ENCODE results near the gene GRID1.

The GRID1 gene

DNA sequence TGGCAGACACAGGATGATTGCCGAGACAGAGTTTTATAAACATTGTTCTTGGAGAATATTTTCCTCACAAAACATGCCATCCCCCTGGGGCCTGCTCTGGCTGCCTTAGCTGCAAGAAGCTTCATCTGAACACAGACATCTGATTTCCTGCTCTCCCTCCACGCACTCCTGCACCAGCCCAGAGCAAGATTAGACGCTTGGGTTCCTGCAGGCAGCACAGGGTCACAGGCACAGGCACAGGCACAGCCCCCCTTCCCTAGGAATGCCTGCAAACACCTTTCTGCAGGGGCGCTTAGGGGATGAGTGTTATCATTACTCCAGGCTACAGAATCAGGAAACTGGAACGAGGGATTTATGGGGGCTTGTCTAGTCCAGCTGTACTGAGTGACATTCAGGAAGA, 450.3 kb downstream of the GRID1 start:
- DNase-seq = no peak

DNA sequence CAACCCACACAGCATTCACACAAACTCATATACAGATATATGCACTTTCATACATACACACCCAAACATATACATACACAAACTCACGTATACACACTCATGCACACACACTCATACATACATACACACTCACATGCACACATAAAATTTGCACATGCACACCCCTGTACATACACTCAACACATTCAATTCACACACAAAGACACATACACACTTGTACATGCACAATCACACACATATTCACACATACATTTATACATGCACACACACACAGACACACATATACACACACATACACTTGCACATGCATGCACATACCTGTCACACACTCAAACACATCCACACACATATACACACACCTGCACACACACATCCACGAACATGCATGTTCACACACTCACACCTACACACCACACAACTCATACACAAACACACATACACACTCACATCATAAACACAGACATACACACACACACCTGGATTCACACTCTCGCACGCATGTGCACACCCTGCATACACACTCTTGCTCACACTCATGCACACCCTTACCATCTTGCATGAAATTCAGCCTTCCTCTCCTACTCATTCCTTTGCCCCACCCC, 451.2 kb downstream of the GRID1 start:
- no peak for DNase-seq

GRCh38 chr10:85914720-85915119, 451.9 kb downstream of the GRID1 start:
- no peak for DNase-seq

DNA sequence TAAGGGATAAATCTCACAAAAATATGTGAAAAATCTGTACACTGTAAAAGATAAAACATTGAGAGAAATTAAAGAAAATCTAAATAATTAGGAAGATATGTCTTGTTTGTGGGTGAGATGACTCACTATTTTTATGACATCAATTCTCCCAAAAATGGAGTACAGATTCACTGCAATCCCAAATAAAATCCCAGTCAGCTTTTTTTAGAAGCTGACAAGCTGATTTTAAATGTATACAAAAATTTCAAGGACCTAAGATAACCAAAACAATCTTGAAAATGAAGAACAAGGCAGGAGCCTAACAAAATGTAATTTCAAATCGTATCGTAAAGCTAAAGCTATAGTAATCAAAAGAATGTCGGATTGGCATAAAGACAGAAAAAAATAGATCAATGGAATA, 458.1 kb downstream of the GRID1 start:
- no peak for DNase-seq

DNA sequence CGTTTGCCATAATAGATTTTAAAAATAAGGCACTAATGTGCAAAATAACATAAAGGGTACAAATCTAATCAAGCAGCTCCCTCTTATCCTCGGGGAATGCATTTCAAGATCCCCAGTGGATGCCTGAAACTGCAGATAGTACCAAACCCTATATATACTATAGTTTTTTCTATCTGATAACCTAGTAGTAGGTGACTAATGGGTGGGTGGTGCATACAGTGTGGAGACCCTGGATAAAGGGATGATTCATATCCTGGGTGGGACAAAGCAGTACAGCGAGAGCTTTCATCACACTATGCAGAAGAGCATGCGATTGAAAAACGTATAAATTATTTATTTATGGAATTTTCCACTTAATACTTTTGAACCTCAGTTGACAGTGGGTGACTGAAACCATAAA, 464.5 kb downstream of the GRID1 start:
- no peak for DNase-seq

GRCh38 chr10:85901599-85901998, 465.0 kb downstream of the GRID1 start:
- DNase-seq = no peak

- DNase-seq = no peak
Observed at GRCh38 chr10:85900487-85900886, 466.1 kb downstream of the GRID1 start.

- no peak for DNase-seq
Observed at GRCh38 chr10:85900061-85900460, 466.5 kb downstream of the GRID1 start.

GRCh38 chr10:85891472-85891871, 475.1 kb downstream of the GRID1 start:
- no peak for DNase-seq

GRCh38 chr10:85888559-85888958, 478.0 kb downstream of the GRID1 start:
- no peak for DNase-seq

DNA sequence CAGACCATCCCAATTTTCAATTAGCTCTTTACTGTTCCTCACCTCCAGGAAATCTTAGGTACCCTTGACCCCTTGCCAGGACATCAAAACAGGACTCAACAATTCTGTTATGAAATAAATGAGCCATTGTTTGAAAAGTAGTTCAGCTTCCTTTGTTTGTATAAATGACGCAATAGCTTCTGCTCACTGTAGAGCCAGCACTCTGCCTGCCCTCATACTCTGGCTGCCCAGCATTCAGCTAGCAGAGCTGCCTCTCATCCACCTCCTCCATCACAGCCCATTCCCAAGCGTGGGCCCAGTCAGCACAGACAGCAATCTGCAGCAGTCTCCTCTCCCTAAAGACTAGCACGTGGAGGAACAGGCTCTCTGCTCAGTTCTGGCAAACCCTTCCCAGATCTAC, 478.6 kb downstream of the GRID1 start:
- DNase-seq = peak in 37 of 58 donors; percentile 6 to 77 (median 26)

DNA sequence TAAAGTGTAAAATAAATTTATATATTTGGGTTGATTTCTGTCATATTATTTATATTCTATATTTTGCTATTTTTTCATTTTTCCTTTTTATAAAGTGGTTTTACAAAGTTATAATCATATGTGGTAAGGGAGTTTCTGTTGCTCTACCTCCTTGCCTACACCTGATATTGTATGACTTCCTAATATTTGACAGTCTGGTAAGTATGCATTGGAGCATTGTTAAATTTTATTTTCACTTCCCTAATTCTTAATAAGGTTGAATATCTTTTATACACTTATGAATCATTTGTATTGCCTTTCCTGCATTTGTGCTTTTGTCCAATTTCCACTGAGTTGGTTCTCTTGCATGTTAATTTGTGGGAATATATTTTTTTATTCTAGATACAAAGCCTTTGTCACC, 492.4 kb downstream of the GRID1 start:
- DNase-seq = no peak

- no peak for DNase-seq
Observed at GRCh38 chr10:85873063-85873462, 493.5 kb downstream of the GRID1 start.

DNA sequence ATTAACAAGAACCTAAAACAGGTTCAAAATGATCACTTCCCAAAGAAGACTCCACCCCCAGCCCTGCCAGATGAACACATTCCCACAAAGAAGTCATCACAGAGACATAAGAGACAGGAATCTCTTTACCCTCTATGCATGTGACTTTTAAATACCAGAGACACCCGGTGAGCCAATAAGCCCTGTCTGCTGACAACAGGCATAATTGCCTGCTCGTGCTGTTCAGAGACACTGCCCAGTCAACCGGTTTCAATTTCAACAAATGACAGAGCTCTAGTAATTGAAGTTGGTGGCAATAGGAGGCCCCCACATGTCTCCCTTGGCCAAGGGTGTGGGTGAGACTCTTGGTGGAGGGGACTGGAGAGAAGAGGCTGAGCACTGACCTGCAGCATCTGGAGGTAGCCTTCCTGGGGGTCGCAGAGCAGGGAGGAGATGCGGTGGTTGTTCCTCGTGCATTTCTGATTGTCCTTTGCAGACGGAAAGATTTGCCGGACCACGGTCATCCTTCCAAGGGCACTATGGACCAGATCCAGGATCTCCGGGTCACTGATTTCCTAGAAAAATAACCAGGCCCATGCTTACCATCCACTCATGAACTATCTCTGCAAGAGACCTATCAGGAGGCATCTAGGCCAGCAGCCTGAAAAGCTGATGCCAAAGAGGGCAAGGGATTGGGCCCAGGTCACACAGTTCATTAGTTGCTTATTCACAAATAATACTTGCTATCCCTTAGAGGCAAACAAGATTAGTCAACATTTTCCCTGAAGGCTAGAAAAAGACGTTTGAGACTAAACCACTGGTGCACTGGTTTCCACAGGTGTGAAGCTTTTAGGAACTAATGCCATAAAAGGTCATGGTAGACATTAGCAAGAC, 497.7 kb downstream of the GRID1 start:
- DNase-seq = no peak

DNA sequence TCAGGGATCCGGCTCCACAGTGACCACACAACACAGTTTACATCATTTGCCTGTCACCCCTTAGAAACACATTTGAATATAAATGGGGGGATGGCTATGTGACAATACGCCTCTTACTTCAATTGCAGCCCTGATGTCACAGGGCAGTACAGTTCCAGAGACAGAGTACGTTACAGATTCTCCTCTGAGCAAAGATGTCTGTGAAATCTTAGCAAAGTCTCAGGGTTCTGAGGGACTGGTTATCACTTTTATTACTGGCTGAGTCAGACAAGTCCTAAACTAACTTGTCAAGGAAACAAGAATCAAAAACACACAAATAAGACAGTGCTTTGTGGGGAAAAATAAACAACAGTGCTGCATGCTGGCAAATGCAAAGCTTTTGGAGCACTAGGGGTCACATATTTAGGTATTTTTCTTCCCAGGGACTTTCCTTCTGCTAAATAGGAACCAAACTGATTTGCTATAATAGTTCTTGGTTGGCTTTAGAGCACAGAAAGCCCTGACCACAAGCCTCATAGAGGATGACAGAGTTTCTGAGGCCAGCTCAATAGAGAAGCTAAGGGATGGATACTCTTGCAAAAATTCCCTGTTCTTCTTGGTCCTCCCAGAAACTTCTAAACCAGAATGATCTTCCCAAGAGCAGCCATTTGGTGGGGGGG, 501.6 kb downstream of the GRID1 start:
- DNase-seq = no peak

DNA sequence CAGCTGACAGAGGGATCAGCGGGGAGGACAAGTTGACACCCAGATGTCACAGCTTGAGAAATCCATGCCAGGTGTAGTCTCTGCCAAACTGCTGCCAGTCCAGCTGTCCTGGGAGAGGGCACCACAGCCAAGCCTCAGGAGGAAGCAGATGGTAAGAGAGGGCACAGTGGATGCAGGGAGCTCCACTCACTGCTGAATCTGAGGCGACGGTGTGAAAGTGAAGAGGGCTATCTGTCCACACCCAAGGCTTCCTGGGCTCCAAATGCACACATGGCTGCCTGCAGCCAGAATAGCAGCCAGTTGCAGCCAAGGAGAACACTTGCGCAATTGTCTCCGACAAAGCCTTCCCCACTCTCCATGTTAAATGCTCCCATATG, 502.4 kb downstream of the GRID1 start:
- DNase-seq = no peak

DNA sequence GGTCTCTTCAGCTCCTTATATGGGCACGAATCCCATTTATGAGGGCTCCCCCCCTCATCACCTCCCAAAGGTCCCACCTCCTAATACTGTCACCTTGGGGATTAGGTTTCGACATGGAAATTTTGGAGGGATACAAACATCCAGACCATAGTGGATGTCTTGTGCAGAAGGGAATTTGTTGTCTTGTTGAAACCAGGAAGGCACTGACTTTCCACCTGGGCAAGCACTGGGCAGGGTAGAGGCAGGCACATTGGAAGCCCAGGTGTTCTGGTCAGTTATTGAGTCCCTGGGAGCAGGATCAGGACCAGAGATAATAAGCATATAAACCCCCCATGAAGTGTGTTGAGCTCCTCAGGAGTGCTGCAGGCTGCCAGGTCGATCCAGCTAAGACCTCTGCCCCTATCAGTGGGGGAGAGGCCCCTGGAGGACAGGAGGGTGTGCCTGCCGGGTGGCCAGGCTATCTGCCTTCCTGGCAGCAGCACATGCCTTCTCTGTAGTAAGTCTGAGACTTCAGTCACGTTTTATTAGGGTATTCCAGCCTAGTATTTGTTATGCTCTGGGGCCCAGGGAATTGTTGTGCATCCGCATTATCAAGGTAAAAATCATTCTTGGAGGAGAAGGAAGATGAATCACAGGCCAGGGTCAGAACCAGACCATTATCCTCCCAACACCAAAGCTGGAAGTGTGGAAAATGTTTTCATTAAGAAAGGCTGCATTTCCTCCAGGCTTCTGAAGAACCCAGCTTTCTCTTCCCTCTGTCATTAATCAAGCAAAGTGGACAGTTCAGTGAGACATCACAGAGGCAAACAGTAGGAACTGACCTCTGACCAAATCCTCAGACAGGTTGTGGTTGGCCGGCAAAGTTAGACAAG, 503.1 kb downstream of the GRID1 start:
- no peak for DNase-seq

DNA sequence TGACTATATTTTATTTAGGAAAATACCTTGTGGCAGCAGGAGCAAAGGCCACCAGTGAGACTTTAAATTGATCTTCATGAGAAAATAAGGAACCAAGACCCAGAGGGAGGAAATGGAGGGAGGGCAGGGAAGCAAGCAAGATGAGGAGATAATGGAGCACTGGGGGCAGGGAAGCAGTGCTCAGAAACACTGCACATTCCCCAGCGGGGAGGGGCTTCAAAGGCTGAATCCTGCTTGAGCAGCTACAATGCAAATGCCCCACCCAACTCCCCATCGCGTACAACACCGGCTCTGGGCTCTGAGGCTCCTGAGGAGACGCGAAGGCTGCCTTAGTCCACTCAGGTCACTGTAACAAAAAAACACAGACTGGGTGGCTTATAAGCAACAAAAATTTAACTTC, 503.8 kb downstream of the GRID1 start:
- DNase-seq = no peak

DNA sequence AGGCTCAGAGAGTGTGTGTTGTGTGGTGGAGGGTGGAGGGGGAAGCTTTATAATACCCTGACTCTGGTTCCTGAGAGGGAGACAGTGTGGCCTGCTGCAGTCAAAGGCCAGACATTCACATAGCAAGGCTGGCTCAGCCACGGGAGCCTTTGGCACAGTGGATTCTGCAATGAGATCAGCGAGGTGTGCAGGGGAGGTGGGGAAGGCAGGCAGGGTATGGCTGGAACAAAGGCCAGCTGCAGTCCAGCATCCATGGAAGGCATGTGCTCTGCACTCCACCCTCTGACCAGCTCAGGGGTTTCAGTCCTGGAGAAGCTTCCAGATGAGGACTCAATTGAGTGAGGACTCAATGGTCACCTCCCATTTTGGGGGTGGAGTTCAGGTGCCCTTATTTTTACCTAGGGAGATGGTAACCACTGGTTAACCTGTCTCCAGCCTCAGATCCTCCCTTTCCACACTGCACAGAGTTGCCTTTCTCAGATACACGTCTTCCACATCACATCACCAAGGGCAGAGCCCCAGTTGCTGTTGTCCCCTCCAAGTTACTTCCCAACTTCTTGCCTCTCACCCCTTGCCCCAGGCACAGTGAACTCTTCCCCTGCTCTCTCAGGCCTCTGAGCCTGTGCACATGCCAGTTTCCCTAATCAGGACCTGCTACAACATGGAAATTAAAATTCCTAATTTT, 504.9 kb downstream of the GRID1 start:
- no peak for DNase-seq

GRCh38 chr10:85859859-85860258, 506.7 kb downstream of the GRID1 start:
- no peak for DNase-seq
